NCI-H526 (cell line): Measurements from ENCODE around the gene EVA1C.
"Not testable (repeated sequence)": the region's sequence is repeated elsewhere in the genome, so short reads cannot be mapped to it uniquely, and the experiment has no call there.

Experiments
- DNase-seq, 2 experiments: peaks; one replicate each; lab custom pipeline; 2025; lab: John Stamatoyannopoulos, UW

EVA1C gene

DNA sequence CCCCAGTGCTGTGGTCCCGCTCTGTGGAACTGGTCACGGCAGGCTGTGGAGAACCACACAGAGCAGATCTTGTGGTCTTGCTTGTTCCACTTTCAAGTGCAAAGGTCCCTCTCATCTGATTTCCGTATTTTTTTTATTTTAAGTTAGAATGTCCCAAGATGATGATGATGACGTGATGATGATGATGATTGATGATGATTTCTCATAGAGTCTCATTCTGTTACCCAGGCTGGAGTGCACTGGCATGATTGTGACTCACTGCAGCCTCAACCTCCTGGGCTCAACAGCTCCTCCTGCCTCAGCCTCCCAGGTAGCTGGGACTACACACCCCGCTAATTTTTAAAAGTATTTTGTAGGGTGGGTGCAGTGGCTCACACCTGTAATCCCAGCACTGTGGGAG, 12.2 kb downstream of the EVA1C start:
- no peak for DNase-seq

DNA sequence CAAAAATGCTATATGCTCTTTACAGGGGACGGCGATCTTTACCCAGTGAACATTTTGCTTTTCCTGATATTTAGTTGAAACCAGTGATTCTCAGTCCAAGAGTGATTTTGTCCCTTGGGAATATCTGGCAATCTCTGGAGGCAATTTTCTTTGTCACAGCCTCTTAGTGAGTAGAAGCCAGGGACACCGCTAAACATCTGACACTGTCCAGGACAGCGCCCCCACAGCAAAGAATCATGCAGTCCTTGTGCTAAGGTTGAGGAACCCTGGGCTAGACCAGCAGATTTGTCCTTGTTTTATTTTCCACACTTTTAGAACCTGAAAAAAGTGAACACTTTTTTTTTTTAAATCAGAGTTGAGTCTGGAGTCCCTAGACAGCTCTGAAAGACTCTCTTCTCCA, 13.1 kb downstream of the EVA1C start:
- DNase-seq = no peak

DNA sequence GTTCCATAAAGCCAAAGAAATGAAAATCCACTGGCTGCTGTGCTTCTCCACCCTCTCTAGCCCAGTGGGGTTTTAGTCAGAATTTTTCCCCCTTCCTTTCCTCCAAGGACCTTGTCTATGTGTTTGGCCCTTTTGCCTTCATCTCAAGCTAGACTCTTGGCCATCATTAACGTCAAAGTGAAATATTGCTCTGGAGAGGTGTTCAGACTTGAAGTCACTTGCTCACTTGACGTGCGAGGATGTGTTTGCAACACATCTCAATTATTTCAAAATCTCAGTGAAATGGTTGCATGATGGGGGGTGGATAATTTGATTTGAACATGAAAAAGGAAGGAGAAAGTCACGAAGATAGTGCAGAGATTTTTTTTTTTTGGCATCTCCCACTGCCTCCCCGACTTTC, 13.6 kb downstream of the EVA1C start:
- no peak for DNase-seq

DNA sequence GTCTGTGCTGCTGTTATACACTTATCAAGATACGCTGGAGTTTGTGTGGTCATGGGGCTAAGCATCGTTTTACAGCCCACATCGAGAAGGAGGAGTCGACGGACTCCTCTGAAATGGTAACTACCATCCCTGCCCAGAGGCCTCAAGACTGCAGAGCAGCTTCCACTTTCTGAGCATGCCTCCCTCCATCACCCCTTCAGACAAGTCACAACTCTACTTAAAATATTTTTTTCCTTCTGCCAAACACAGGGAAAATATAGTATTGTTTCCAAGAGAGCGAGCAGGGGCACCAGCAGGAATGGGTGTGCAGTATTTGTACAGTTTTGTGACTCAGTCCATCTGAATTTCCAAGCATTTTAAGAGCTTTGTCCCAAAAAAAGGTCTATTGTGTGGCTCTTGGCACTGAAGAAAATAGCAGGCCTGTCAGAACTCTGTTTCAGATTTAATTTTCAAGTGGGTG, 14.1 kb downstream of the EVA1C start:
- no peak for DNase-seq

DNA sequence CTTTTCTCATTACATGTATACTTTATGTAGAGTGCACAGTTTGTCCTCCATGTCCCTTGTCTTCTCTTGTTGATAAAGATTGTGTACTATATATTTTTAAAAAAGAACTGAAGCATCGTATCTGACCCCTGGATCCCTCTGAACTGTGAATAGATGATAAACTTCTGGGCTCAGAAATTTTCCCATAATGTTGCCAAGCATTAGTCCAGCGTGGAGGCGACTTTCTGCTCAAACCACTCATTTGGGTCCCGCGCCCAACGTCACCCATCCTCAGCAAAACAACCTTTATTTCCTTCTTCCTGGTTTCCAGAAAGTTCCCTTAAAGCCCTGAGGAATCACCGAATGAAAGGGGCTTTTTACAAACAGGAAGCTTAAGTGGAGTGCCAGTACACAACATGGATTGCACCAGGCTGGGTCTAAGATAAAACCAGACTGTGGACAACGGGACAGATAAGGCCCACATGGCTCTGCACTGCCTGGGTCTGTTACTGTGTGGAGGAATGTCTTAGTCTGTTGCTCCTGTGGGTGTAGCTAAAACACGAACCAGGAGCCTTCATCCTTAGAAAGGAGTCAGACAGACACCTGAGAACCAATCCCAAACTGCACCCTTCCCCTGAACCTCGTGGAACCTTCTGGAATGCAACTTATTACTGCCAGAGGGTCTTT, 15.6 kb downstream of the EVA1C start:
- DNase-seq = no peak

DNA sequence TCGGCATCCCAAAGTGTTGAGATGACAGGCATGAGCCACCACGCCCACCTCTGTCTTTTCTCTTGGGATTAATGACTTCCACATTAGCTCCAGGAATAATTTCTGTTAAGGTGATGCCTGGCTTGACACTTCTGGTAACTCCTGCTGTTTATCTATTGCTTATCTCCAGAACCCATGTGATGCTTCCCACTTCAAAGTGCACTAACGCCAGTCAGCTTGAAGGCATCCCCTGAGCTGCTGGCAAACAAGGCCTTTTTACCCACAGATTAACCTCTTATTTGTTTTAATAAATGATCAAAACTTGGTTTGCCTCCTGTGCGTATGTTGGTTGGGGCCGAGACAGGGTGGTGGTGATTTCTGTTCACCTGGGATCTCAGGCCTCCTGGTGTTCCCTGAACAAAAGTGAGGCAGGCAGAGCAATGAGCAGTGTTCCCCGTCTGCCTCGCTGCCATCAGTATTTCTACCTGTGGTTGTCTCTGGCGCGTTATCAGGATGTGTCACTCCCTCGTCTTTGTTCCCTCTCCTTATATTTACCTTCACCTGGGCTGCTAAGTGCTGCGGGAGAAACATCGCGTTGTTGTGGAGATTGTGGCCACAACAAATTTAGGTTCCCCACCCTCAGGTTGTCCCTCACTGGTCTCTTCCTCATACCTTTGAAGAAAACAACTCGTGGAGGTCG, 20.6 kb downstream of the EVA1C start:
- not testable (repeated sequence) for DNase-seq

DNA sequence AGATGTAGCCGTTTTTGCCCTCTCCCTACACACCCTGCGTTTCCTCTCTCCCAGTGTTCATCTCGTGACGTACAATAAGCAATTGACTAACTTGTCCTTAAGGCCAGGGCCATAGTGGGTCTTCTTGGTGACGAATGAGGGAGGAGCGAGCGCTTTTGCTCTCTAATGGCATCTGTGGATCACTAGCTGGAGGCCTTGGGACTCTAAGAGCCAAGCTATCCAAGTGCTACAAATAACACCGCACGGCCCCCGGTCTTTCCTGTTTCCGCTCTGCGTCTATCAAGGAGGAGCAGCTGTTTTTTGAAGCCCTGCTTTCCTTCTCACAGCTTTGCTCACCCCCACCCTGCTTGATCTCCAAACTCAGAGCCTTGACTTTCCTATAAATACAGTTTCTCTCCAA, 25.2 kb downstream of the EVA1C start:
- DNase-seq = no peak

DNA sequence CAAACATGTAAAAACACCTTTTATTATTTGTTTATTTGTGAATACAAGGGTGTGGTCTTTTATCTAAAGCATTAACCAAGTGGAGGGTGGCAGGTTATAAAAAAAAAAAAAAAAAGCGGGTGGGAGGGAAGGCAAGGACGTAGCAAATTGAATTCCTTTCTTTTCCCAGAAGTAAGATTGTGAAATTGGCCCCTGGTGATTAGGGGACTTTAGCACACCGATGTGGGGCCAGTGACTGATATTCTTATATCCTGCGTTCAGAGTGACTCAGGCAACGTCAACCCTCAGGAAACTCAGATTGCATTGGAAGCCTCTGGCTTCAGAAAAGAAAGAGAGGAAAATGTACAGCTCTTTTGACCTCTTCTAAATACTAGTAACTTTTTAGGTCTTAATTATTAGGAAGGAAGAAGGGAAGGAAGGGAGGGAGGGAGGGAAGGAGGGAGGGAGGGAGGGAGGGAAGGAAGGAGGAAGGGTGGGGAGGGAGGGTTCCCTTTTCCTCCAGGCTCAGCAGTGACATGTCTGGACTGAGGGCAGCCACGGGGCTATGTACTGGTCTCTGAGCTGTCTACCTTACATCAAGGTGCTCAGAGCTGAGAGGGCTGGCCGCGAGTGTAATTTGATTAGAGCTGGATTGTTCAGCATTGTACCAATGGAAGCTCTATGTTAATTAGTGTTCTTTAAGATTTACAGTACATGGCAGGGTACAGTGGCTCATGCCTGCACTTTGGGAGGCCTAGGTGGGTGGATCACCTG, 30.2 kb downstream of the EVA1C start:
- no peak for DNase-seq

DNA sequence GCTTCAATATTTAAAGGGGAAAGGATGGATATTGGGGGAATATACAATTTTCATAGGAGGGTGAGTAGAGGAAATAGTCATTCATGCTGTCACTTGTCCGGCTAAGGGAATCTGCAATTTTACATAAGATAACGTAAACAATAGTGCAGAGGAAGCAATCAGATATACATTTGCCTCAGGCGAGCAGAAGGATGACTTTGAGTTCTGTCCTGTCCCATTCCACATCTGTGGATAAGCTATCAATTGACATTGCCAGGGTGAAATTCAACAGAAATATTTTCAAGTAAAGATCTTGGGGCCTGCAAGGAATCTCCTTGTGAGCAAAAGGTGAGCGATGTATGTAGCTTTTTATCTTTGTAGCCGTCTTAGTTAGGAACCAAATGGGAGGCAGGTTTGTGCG, 32.6 kb downstream of the EVA1C start:
- no peak for DNase-seq

DNA sequence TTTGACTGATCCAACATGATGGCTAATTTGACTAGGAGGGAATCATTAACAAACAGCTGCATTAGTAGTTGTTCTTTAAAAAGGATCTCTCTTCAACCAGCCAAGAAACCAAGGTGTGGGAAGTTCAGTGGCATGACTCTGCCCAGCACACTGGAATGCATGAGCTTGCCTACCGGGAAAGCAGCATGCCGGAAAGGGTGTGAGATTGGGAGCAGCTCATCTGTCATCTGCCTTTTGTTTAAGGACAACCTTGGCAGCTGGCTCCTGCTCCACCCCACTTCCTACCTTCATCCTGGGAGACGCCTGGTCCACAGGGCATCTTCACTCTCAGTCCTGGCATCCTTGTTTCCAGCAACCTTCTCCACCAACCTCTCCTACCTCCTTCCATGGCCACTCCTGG, 33.9 kb downstream of the EVA1C start:
- not testable (repeated sequence) for DNase-seq

DNA sequence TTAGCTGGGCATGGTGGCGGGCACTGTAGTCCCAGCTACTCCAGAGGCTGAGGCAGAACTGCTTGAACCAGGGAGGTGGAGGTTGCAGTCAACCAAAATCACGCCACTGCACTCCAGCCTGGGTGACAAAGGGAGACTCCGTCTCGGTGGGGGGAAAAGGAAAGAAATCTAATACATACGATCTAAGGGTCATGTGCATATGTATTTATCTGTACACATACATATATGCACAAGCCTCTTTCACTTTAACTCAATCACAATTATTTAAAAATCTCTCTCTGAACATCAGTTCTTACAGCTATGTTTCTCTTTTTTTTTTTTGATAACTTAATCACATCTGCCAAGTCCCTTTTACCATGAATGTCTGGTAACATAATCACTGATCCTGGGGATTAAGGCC, 34.7 kb downstream of the EVA1C start:
- DNase-seq = no peak

DNA sequence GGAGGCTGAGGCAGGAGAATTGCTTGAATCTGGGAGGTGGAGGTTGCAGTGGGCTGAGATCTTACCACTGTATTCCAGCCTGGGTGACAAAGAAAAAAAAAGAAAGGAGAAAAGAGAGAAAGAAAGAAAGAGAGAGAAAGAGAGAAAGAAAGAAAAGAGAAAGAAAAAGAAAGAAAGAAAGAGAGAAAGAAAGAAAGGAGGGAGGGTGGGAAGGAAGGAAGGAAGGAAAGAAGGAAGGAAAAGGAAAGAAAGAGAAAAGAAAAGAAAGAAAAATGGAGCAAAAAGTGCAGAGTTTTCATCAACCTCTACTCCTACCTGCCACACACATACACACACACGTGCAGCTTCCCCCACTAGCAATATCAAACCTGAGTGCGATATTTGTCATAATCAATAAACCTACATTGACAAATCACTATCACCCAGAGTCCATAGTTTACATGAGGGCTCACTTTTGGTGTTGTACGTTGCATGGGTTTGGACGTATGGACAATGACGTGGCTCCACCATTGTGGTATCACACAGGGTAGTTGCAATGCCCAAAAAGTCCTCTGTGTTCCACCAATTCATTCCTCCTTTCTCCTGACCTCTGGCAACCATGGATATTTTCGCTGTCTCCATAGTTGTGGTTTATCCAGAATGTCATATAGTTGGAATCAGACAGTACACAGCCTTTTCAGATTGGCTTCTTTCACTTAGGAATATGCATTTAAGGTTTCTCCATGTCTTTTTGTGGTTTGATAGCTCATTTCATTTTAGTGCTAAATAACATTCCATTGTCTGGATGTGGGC, 36.5 kb downstream of the EVA1C start:
- DNase-seq = no peak

DNA sequence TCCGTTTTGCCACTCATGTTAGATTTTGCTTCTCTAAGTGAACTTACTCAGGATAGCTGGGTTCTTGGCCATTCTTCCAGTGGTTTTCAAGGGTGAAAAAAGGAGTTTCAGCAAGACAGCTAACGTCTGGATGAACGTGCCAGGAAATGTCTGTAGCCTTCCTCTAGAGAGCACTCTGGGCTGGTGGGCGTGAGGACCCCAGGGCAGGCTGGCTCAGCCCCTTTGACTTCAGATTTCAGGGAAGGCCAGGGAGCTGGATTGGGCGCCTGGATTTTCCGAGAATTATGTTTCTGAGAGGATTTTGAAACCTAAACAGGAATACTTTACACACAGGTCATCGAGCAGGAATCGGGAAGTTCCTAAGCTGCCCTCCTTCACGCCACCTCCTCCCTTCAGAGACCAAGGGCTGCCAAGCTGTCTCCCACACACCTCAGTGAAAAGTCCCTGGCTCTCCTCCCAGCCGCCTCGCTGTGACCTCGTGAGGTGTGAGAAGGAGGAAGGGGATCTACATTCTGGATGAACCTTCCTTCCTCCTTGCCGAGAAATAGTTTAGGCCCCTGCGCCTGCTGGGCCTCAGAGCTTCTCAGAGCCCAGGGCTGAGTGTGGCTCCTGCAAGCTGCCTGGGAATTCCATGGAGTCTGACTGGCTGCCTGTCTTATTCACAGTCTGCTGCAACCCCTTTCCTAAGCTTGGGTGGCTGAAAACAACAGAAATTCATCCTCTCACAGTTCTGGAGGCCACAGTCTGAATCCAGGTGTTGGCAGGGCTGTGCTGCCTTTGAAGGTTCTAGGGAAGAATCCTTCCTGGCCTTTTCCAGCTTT, 38.6 kb downstream of the EVA1C start:
- not testable (repeated sequence) for DNase-seq

DNA sequence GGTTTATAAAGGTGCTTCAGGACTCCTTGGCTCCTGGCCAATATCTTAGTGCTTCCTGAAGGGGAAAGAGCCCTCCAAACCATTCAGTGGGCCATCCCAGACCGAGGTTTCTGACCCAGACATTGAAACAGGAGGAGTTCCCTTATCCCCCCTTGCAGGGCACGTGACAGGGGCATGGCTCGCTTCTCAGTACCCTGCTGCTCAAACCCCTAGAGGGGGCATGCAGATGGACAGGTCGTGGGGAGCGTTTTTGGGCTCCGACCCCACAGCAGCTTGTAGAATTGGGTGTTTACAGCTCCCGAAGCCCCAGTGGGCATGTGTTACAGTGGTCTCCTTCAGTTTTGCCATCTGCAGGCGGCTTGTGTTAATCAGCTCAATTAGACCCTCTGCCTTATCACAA, 39.7 kb downstream of the EVA1C start:
- DNase-seq = not testable (repeated sequence)

DNA sequence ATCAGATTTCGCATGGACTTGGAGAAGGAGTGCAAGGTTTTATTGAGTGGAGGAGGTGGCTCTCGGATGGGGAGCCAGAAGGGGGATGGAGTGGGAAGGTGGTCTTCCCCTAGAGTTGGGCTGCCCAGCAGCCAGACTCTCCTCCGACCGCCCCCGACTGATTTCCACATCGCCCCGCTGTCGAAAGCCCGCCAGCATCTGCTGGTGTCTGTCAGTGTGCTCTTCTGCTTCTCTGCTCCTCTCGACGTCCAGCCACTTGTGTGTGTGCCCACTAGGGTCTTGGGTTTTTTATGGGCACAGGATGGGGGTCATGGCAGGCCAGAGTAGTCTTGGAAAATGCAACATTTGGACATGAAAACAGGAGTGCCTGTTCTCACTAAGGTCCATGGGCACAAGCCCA, 40.1 kb downstream of the EVA1C start:
- DNase-seq = no peak

DNA sequence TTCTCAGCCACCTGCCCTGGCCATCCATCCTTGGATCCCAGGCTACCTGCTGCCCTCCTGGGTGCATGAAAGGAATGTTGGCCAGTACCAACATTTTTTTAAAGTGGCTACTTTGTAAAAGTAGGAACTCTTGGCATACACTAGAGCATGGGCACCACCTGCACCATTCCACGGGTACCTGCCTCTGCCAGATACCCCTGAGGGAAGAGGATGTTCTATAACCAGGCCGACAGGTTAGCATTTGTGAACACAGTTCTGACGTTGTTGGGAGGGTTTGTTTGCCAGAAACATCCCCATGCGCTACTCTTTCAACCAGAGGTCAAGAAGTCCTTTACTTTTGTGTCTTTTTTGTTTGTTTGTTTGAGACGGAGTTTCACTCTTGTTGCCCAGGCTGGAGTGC, 43.0 kb downstream of the EVA1C start:
- no peak for DNase-seq

DNA sequence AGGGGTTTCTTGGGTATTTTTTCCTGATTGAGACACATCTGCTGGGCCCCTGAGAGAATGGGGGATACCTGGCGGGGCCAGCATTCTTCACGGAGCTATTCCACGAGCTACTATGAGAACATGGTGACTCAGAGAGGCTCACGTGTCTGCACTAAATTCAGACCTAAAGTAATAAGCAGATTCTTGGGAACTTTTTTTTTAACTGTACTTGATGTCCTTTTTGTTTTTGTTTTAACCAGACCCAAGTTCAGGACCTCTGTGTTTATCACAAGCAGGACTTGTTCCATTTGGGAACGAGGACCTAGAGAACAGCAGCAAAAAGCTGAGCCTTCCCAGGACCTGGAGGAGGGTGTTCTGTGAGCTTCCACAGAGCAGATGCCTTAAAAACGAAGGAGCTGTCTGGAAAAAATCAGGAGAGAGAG, 44.0 kb downstream of the EVA1C start:
- DNase-seq = no peak

DNA sequence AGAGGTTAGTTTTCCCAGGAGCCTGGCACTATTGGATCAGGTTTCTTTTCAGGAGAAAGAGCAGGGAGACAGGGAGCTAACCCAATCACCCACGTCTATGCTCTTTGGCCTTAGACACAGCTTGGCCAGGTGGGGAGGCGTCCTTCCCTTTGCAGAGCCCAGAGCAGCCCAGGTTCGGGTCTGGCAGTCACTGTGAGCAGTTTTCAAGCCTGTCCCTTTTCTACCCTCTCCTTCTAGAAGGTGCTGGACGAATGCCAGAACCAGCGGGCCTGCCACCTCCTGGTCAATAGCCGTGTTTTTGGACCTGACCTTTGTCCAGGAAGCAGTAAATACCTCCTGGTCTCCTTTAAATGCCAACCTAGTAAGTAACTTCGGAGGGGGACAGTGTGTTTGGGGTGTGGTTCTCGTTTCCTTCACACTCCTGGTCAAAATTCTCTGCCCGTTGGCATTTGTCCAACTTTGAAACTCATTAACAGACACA, 44.9 kb downstream of the EVA1C start:
- DNase-seq = no peak

DNA sequence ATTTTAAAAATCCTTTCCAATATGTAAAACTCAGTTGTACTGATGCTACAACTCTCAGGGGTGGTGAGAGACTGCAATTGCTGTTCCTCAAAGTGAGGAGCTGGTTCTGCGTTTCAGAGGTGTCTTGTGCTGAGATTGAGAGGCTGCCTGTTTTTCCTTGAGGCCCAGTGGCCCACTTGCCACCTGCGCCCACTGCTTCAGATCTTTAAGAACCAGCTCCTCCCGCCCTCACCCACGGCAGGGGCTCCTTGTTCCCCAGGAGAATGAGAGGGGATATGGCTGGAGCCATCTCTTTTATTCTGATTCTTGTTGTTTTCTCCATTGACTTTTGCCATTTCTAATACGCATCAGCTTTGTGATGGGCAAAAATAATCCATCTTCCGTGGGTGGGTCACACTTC, 45.5 kb downstream of the EVA1C start:
- no peak for DNase-seq

DNA sequence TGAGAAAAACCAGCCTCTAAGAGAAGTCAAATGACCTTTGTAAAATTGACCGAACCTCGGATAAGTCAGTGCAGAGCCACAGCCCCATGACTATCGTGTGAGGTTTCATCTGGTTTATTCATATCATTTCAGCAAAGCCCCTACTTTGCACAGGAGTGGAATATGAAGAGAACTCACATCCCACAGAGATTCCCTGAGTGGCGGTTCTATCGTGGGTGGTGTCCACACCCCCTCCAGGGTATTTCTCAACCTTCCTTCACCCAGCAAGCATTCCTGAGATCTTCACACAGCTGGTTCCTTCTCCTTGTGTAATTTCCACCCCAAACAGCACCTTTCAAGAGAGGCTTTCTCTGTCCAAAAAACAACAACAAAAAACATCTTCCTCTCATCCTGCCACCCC, 47.5 kb downstream of the EVA1C start:
- no peak for DNase-seq

DNA sequence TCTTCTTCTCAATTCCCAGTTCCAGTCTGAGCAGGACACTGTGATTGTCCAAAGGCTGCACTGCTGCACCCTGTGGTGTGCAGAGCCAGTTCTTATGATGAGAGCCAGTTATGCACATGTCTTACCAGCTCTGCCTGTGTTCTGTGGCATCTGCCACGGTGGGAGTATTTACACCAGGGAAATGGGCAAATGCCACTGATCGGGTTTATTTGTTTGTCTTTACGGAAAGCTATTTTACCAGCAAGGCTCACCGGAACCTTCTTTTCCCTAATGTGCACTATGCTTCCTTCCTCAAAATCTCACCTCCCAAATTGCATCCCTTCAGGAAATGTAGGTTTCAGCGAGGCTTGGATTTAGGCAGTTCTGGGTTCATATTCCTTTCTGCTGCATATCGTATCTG, 49.0 kb downstream of the EVA1C start:
- no peak for DNase-seq
